GM19395 (cell line): ENCODE results near the gene NMB.

Experiments
- ATAC-seq: cut with Tn5 transposase; IDR thresholded peaks from one replicate; pipeline ENCODE4 v1.9.1; 2021; ENCODE audit warnings: mild to moderate bottlenecking, moderate library complexity; ENCODE audit not compliant: unreplicated experiment

Gene NMB, protein sequence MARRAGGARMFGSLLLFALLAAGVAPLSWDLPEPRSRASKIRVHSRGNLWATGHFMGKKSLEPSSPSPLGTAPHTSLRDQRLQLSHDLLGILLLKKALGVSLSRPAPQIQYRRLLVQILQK

DNA sequence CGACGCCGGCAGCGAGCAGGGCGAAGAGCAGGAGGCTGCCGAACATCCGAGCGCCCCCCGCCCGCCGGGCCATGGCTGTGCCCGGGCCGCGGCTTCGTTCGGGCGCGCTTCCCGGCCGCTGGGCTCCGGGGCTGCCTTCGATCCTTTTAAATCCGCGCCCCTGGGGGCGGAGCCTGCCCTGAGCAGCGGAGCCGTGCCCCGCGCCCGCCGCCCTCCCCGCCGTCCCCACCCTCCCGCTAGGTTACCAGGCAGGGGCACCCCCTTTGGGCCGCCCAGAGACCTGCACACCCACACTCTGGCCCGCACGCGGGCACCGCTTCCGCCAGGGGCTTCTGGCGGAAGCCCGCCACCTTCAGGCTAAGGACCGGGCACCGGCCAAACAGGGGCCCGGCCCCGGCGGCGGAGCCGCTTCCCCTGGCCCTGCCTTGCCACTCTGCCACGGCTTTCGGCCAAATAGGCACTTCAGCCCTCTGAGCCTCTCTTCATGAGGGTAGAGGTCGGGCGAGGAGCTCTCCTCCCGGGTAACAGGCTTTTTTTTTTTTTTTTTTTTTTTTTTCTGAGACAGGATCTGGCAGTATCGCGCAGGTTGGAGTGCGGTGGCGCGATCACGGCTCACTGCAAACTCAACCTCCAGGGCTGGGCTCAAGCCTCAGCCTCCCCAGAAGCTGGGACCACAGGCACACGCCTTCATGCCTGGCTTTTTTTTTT, at the start of gene NMB:
NMB (minus strand) TSS at position 120 of the 708 bp plus-strand sequence; CDS start at position 73, 47 bp downstream.
- peak; percentile 56 for ATAC-seq

DNA sequence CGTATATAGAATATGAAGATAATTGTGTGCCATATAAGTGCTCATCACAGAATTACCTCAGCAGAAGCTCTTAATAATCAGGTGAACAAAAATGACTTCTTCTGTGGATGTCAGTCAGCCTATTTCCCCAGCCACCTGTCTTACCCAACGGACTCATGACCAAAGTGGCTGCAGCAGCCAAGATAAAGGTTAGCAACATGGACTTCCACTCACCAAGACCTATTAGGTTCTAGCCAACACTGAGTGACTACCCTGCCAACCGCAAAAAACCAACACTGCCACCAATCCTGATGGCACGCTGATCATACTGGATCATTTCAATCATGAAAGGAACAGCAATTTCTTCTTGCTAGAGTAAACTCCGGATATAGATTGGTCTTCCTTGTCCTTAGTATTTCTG, 45.8 kb upstream of the NMB start:
- no peak for ATAC-seq

DNA sequence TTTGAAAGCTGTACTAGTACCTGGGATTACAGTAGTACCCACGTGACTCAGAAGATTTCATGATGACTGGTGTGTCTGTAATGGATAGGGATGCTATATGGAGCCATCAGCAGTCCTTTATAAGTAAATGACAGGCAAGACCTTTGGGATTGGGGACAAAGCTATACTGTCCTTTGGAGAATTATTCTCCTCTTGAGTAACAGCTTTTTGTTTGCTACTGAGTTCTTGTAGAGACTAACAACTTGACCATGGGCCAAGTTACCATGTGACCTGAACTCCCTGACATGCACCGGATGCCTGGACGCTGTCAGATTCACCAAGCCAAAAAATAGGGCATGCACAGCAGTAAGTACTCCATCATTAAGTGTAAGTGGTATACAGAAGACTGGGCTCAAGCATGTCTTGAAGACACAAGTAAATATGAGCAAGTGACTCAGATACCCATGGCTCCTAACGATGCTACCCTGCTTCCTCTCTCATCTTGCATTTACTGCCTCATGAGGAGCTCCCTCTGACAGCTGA, 45.0 kb upstream of the NMB start:
- ATAC-seq: no peak

DNA sequence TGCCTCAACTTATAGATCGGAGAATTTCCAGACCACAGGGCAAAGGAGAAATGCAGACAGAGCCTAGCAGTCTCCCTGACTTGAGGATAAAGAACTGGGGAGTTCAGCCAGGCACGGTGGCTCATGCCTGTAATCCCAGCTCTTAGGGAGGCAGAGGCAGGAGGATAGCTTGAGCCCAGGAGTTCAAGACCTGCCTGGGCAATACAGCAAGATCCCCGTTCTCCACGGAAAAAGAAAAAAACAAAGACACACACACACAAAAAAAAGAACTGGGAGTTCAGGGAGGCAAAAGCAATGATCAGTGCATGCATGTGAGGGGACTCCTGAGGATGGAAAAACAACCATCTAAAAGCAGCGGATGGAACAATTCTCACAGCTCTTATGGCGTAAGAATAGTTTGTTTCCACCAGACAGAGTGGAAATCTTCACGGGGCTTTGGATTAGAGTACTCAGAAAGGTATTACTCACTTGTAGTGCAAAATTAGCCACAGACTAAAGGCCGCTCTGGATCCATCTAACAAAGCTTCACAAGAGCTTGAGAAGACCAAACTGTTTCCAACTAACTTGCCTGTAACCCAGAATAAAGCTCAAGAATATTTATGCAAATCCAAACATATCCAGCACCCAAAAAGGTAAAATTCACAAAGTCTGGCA, 41.7 kb upstream of the NMB start:
- no peak for ATAC-seq

DNA sequence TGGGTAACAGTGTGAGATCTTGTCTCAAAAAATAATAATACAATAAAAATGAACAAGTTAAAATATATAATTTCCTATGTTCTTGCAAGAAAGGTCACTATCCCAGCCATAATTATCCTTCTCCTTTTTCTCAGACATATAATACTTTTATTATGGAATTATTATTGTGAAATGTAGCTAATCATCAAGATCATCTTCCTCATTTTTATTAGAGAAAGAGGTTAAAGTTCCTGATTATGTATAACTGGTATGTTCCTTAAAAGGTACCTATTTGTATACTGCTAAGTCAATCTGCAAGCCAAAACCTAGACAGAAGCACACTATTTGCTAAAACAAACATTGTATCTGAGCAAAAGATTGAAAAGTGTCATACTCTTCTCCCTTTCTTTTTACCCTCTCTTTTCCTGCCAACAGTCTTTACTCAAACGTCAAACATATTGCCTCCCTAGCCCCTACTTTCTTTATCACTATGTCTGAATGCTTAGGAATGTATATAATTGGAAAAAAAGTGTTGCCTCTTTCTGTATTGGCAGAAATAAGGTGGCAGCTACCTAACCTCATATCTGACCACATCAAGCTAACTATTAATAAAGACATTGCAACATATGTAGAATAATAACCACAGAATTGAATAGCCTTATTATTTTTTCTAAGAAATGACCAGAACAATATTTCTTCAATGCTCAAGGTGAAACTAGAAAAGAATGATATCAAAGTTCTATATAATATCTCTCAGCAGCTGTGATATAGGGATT, 39.4 kb upstream of the NMB start:
- ATAC-seq: no peak

DNA sequence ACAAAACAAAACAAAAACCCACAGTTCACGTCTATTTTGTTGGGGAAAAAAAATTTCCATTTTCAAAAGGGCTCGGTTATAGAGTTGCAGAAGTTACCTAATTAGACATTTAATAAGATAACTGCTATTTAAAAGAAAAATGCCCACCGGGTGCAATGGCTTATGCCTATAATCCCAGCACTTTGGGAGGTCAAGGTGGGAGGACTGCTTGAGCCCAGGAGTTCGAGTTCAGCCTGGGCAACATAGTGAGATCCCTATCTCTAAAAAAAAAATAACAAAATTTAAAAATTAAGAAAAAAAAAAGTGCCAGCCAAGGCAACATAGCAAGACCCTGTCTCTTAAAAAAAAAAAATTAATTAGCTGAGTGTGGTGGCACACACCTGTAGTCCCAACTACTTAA, 38.8 kb upstream of the NMB start:
- ATAC-seq: no peak

DNA sequence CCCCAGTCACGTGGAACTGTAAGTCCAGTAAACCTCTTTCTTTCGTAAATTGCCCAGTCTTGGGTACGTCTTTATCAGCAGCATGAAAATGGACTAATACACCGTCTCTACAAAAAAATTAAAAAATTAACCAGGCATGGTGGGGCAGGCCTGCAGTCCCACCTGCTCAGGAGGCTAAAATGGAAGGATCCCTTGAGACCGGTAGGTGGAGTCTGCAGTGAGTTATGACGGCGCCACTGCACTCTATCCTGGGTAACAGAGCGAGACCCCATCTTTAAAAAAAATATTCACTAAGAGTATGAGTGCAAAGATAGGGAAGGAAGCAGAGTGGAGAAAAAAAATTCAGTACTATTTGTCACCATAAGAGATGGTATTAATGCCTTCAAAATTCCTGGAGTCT, 32.3 kb upstream of the NMB start:
- ATAC-seq: no peak

DNA sequence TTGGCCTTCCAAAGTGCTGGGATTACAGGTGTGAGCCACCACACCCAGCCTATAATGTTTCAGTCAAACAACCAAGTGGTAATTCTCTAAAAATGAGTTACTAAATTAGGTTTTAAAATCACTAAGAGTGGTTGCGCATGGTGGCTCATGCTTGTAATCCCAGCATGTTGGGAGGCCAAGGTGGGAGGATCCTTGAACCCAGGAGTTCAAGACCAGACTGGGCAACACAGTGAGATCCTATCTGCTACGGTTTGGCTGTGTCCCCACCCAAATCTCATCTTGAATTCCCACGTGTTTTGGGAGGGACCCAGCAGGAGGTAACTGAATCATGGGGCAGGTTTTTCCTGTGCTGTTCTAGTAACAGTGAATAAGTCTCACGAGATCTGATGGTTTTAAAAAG, 31.9 kb upstream of the NMB start:
- no peak for ATAC-seq

DNA sequence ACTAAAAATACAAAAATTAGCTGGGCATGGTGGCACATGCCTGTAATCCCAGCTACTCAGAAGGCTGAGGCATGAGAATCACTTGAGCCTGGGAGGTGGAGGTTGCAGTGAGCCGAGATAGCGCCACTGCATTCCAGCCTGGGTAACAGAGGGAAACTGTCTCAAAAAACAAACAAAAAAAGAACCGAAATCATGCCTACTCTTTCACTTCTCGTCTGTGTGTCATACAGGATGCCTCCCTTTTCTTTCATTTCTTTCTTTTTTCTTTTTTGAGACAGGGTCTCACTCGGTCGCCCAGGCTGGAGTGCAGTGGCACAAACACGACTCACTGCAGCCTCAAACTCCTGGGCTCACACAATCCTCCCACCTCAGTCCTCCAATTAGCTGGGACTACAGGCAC, 28.4 kb upstream of the NMB start:
- ATAC-seq: peak; percentile 56

DNA sequence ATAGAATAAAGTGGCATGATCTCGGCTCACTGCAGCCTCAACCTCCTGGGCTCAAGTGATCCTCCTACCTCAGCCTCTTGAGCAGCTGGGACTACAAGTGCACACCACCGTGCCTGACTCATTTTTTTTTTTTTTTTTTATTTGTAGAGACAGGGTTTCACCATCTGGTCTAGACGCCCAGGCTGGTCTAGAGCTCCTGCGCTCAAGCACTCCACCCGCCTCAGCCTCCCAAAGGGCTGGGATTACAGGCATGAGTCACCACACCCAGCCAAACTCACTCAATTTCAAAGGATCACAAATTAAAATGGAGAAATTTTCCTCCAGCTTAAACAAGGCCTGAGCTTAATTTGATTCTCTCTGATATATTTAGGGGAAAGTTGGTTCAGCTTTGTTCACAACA, 27.3 kb upstream of the NMB start:
- no peak for ATAC-seq

DNA sequence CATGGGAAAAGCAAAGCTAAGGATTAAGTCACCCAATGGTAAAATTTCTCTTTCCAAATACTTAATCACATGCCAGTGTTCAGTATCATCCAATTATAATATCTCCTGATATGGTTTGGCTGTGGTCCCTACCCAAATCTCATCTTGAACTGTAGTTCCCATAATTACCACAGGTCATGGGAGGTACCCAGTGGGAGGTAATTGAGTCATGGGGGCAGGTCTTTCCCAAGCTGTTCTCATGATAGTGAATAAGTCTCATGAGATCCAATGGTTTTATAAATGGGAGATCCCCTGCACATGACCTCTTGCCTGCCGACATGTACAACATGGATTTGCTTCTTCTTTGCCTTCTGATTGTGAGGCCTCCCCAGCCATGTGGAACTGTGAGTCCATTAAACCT, 26.1 kb upstream of the NMB start:
- no peak for ATAC-seq

DNA sequence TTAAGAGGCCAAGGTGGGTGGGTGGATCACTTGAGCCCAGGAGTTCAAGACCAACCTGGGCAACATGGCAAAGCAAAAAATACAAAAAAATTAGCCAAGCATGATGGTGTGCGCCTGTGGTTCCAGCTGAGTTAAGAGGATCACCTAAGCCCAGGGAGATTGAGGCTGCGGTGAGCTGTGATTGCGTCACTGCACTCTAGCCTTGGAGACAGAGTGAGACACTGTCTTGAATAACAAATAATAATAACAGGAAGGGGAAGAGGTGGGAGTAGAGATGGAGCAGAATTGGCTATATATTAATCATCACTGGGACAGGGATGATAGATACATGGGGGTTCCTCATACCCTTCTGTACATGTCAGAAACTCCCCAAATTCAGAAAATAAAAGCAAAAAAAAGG, 23.8 kb upstream of the NMB start:
- ATAC-seq: no peak

DNA sequence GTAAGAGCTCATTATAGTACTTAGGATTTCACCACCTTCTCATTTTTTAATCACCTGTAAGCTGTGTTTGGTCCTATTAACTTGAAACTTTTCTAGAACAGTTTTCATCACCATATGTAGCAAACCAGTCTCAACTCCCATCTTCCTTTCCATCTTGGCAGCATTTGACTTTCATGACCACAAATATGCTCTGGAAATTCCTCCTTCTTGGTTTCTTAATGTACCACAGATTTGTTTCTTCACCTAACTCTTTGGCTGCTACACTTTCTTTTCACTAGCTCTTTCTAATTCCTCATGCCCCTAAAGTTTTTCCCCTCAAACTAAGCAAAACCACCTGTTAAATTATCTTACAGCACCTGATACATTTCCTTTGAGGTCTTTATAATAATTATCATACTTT, 13.2 kb upstream of the NMB start:
- no peak for ATAC-seq

DNA sequence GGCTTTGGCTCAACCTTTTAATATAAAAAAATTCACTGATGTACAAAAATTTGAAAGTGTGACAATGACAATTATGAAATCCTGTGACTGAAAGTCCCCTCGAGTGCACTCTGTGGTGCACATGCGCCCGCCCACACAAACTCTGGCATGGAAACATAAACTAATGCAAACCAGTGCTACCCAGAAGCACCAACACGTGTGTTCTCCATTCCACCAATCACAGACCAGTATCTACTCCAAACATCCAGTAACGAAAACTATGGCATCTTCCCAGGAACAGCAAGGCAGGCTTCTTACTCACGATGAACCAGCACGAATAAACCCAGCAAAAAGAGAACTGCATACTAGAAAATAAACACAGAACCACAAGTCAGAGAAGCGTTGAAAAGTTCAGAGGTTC, 11.7 kb upstream of the NMB start:
- ATAC-seq: no peak

DNA sequence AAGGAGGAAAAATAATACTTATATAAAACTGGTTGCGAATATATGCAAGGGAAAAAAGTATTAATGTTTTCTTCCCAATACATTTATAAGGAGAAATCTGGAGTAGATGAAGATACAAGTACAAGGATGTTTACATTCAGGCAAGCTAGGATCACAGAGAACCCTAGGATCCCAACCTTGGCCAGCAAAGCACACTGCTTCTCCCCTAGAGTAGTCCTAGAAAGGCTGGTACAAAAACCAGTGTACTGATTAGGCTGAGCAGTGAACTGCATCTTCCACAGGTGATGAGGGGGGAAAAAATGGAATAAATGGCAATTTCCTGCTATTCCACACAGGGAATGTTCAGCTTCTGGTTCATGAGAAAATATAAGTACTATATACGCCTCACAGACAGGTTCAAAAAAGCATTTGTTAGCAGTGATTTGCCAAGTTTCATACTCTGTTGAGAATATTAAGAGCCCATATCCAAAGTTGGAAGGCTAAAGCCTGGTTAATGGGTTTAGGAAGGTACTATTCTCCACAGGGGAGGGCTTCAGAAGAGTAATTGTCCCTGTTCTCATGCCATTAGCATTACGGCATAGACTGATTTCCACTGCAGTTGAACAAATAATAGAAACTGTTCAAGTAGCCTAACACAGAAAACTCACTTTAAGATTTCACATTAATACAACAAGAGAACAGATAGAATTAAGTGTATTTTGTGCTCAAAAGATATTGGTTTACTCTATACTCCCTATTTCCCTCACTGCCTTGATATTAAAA, 10.4 kb upstream of the NMB start:
- no peak for ATAC-seq

DNA sequence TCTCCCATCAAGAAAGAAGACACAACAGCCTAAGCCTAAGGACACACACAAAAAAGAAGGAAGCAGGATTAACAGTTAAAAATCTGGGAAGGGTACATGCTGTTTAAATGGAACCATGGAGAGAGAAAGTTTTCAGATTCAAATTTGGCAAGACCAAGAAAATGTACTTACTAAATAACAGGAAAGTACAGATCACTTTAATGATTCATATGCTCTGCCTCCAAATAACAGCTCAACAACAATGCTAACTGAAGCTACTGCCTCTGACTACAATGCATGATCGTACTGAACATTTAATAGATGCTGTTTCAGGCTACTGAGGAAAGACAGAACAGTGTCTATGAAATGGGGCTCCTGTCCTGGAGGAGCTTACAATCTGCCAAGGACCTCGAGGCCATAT, 8.4 kb upstream of the NMB start:
- ATAC-seq: no peak

DNA sequence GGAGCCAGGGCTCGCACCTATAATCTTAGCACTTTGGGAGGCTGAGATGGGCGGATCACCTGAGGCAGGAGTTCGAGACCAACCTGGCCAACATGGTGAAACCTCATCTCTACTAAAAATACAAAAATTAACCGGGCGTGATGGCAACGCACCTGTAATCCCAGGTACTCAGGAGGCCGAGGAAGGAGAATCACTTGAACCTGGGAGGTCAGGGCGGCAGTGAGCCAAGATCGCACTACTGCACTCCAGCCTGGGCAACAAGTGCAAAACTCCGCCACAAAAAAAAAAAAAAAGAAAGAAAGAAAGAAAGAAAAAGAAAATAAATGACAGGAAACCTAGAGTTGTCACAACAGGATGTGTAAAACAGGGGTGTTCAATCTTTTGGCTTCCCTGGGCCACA, 3.0 kb upstream of the NMB start:
- no peak for ATAC-seq

DNA sequence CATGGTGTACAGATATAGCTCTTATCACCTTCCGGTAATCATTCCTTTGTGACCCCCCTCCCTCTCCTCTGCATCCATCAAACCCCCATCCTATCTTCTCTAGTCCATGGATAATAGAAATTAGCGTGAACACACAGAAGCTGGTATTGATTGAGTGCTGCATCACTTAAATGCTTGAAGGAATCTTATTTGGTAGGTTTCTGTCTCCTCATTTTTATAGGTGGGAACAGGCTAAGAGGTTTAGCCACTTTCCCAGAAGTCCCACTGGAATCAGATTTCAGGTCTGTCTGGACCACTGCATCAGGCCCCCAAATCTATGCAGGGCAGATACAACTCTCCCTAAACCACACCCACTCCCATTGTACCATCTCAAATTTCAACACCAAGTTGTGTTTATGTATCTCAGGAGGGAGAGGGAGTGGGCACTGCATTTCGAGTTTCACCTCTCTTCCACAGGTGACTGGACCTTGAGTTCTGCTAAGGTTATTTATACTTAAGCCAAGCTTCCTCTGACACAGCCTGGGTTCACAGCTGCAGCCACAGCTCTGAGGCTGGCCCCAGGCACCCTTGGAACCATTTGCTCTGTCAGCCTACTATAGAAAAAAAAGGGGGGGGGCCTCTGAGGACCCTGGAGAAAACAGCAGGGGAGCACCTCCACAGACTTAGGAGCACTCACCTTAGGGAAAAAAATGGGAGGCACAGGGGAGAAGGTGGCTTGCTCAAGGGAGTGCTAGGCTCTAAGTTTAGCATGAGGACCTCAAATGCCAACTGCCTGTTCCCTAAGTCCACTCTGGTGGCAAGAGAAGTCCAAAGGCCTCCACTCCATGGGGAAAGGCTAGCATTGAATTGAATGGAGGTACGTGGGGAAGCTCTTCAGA, 2.1 kb upstream of the NMB start:
- ATAC-seq: no peak

DNA sequence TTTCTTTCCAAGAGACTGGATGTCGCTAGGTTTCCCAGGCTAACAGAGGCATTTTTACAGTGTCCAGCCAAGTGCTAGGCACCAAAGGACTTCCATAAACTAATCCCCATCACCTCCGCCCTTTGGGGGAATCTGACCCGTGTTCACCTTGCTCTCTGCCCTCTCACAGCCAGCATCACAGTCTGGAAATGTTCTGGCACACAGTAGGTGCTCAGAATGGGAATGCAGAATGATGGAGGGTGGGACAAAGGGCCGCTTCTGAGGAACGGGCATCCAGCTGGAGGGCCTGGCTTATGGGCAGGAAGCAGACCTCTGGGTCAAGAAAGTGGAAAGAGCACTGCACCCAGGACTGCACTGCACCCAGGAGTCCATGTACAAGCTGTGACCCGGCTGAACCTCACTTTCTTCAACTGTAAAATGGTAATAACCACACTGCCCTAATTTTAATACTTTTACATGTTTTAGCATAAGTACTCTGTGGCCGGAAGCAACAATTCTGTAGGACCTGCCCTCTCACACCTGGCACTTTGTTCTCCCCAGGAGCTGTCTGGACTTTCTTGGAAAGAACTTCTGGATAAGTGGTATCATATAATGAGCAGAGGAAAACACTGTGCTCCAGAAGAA, 901 bp upstream of the NMB start:
- no peak for ATAC-seq

DNA sequence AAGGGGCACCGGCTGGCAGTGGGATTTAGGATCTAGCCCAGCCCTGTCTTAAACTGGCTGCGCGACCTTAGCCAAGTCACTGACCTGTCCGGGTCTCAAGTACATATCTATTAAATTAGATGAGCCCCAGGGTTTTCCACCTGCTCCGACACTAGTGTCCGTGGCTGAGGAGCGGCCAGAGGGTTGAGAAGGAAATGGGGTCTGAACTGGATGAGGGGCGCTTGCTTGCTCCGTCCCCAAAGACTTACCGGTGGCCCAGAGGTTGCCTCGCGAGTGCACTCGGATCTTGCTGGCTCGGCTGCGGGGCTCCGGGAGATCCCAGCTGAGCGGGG, 285 bp downstream of the NMB start:
- no peak for ATAC-seq
